GM21529 (cell line): ENCODE data around the gene PPTC7.
A peak's percentile ranks its signal among the peaks of the same experiment; 100 is the strongest.
"Not testable (repeated sequence)": the region's sequence is repeated elsewhere in the genome, so short reads cannot be mapped to it uniquely, and the experiment has no call there.

Source experiments
- ATAC-seq: cut with Tn5 transposase; IDR thresholded peaks from one replicate; pipeline ENCODE4 v1.9.1; 2021; ENCODE audit not compliant: unreplicated experiment

The PPTC7 gene

GRCh38 chr12:110537605-110538409, 45.3 kb downstream of the PPTC7 start:
- ATAC-seq = no peak

GRCh38 chr12:110536834-110537604, 46.1 kb downstream of the PPTC7 start:
- ATAC-seq = no peak

- no peak for ATAC-seq
Measured at GRCh38 chr12:110534811-110535210, 48.3 kb downstream of the PPTC7 start.

GRCh38 chr12:110533607-110534006, 49.5 kb downstream of the PPTC7 start:
- no peak for ATAC-seq

- ATAC-seq = no peak
Measured at GRCh38 chr12:110532644-110533043, 50.5 kb downstream of the PPTC7 start.

GRCh38 chr12:110531741-110532333, 51.3 kb downstream of the PPTC7 start:
- peak; percentile 83 for ATAC-seq

GRCh38 chr12:110530511-110530910, 52.6 kb downstream of the PPTC7 start:
- no peak for ATAC-seq

- no peak for ATAC-seq
Measured at GRCh38 chr12:110528277-110528839, 54.8 kb downstream of the PPTC7 start.

GRCh38 chr12:110520876-110521712, 62.0 kb downstream of the PPTC7 start:
- not testable (repeated sequence) for ATAC-seq

- not testable (repeated sequence) for ATAC-seq
Measured at GRCh38 chr12:110518014-110518413, 65.1 kb downstream of the PPTC7 start.

GRCh38 chr12:110516995-110517394, 66.1 kb downstream of the PPTC7 start:
- no peak for ATAC-seq

- ATAC-seq = no peak
Measured at GRCh38 chr12:110514363-110514762, 68.8 kb downstream of the PPTC7 start.

GRCh38 chr12:110513842-110514241, 69.3 kb downstream of the PPTC7 start:
- ATAC-seq = no peak

- ATAC-seq = no peak
Measured at GRCh38 chr12:110508071-110508586, 75.0 kb downstream of the PPTC7 start.

- ATAC-seq = no peak
Measured at GRCh38 chr12:110505332-110505731, 77.8 kb downstream of the PPTC7 start.

GRCh38 chr12:110503432-110503831, 79.7 kb downstream of the PPTC7 start:
- ATAC-seq = no peak

- peak; percentile 91 for ATAC-seq
Measured at GRCh38 chr12:110501752-110502738, 81.1 kb downstream of the PPTC7 start, which contains the start of the genes RAD9B and VPS29. Gene RAD9B (plus strand): TSS chr12:110502331. CDS start chr12:110502338, 7 bp downstream. Gene VPS29 (minus strand): TSS chr12:110502111. CDS start chr12:110502051, 60 bp downstream.

- peak; percentile 23 for ATAC-seq
Measured at GRCh38 chr12:110501399-110501751, 81.7 kb downstream of the PPTC7 start.
